Activated CD4-positive, alpha-beta T cell treated with anti-CD3 and anti-CD28 coated beads, Interleukin-2, amount 50 U/mL, for 24 hours (primary cell): ENCODE measurements around the gene KLK8.

Source experiments
- DNase-seq, 2 donors: peaks; one replicate each; pipeline ENCODE4 v3.0.0-alpha.2; 2020; ENCODE audit warnings: low read depth in 1 of 2, low spot score in 1 of 2

Gene KLK8

GRCh38 chr19:51018745-51019543, 17.5 kb upstream of the KLK8 start:
- DNase-seq = no peak

DNA sequence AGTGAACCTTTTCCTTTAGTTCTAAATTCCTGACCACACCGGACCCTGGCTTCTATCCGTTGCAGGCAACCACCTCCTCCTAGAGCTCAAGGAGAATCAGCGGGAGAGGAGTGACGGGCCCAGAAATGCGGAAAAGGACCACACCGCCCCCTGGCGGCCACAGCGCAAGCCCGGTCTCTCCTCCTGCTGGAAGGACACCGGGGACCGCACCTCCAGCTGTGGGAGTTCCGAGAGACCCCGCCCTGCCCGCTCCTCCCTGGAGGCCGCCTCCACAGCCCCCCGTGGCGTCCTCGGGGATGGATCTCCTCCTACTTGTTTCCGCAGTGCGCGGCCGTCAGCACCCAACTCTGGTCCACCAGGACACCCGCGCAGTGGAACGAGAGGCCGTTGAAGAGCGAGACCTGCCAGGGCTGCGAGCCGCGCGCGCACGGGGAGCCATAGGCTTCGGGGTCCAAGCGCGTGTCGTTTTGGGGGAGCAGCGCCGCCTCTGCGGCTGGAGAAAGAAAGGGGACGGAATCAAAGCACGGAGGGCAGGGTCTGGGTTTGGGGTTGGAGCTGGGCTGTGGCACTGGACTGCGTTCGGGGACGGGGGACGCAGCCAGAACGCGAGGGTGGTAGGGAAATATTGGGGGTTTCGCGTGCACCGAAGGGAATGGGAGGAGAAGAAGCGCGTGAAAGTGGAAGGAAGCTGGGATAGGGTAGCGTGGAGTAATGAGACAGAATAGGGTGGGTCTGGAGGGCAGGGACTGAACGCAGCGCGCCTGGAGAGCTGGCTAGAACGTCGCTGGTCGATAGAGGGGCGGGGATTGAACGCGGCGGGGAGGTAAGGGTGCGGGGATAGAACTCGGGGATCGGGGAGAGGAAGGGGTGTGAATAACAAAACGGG, 15.6 kb upstream of the KLK8 start:
- peak; percentile 21 to 55 for DNase-seq

GRCh38 chr19:51015691-51016267, 14.4 kb upstream of the KLK8 start:
- DNase-seq = no peak

- DNase-seq = no peak
Observed at GRCh38 chr19:51014242-51014641, 12.8 kb upstream of the KLK8 start.

GRCh38 chr19:51012661-51013190, 11.3 kb upstream of the KLK8 start:
- DNase-seq = no peak

DNA sequence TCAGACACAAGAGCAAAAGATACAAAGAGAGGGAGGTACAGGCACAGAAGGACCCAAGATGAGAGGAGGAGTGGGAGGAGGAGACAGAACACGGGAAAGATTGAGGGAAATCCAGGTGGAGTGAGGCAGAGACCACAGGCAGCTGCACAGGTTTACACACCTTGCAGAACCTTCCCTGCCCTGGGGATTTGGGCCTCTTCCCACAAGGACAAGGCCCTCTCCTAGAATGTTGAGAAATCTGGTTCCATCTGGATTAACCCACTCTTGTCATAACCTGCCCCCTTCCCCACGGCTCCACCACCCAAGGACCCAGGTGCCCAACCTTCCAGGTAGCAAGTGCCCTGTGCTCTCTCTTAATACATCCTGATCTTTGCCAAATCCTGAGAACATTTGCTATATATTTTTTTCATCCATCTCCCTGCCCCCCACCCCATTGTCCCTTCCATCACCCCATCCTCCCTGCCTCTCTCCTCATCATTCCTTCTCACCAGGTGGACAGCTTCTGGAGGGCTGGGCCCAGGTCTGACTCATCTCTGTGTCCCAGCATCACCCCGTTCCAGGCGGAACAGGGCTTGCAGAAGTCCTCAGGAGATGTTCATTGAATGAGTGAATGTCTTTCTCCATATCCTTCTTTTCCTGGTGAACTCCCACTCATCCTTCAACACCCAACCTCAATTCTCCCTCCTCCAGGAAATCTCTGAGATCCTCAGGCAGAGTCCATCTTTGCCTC, 8.8 kb upstream of the KLK8 start:
- no peak for DNase-seq

GRCh38 chr19:51009061-51009891, 7.9 kb upstream of the KLK8 start:
- no peak for DNase-seq

- DNase-seq = no peak
Observed at GRCh38 chr19:51007488-51007887, 6.1 kb upstream of the KLK8 start.

- DNase-seq = no peak
Observed at GRCh38 chr19:51006406-51006805, 5.0 kb upstream of the KLK8 start.

DNA sequence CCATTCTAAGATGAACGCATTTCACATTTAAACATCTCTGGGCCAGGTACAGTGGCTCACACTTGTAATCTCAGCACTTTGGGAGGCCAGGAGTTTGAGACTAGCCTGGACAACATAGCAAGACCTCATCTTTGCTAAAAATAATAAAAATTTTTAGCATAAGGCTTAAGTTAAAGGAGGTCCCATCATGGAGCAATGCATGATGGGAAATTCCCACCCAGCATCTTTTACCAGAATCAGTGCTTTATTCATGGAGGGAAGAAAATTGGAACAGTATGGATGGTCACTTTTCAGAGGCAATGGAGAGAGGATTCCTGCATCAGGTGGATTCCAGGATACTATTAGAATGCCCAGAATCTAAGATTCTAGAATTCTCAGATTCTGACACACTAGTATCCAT, 3.8 kb upstream of the KLK8 start:
- no peak for DNase-seq

DNA sequence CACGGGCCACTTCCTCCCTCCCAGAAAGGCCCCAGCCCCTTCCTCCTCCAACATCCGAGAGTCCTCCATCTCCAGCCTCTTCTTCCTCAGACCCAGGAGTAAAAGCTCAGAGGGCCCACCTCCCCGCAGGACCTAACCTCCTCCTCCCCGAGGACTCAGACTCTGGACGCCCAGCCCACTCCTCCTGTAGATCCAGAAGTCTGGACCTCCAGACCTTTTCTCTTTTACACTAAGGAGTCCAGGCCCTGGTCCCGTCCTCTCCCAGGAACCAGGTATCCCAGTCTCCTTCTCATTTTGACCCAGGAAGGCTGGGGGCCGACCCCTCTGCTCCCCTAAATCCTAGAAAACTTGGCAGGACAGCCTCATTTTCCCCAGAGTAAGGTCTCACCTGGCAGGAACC, 1.9 kb upstream of the KLK8 start:
- no peak for DNase-seq

GRCh38 chr19:51002542-51003311, 1.3 kb upstream of the KLK8 start:
- no peak for DNase-seq

GRCh38 chr19:51002089-51002532, 707 bp upstream of the KLK8 start:
- no peak for DNase-seq

GRCh38 chr19:51000981-51001380, 423 bp downstream of the KLK8 start:
- no peak for DNase-seq

GRCh38 chr19:51000426-51000825, 978 bp downstream of the KLK8 start:
- DNase-seq = no peak

- no peak for DNase-seq
Observed at GRCh38 chr19:50998686-50999085, 2.7 kb downstream of the KLK8 start.

DNA sequence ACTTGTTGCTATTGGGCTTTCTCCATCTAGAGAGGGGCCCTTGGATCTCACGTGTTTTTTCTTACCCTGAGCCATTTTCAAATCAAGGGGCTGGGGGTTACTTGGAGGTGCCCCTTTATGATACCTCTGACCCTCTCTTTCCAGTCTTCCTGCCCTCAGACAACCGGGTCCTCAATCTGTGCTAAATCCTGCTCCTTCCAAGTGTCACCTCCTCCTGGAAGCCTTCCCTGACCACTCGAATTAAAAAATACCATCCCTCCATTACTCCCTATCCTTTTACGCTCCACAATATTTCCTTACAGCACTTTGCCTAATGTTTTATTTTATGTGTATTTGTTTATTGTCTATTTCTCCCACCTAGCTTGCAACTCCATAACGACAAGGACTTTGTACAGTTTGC, 3.3 kb downstream of the KLK8 start:
- no peak for DNase-seq

DNA sequence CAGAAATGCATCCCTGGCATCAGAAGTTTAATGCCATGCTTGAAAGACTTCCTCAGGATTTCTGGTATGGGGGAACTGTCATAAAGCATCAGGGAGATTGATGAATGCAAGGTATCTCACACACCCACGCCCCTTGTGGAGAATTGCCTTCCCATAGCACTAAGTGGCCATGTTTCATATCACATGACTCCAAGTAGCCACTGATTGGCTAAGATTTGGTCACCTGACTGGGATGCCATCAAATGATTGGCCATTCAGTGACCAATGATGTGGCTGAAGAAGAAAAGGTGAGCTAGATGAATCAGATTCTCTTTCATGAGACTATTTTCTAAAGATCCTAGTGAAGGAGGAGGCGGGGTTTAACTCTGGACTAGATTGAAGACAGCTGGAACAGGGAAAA, 7.3 kb downstream of the KLK8 start:
- no peak for DNase-seq

DNA sequence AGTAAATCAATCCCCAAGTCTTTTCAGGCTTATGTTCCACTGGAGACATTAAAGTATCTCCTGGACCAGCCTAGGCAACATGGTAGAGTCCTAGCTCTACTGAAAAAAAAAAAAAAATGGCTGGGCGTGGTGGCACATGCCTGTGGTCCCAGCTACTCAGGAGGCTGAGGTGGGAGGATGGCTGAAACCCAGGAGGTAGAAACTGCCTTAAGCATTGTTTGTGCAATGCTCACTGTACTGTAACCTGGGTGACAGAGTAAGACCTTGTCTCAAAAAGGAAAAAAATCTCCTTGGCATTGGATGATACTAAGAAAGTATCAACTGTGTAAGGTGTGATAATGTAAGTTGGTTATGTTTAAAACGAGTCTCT, 8.8 kb downstream of the KLK8 start:
- DNase-seq = no peak
